ENCODE measurements around the gene NGEF. TPM values are rescaled to one million over a fixed set of nuclear protein-coding genes. Genes with fewer than 3 reads are reported as not detected.

NGEF gene
- total and polyA plus RNA-seq, 10 of the 15 experiments (the other 5 are each of a cell fraction or from before 2014, with no cell fraction given): 0.12 TPM; not detected in 9

- Histone ChIP-seq H3K36me3 (ENCODE audit: control insufficient read depth in 2 of 2, insufficient read depth in 2 of 2, low read length in 1 of 2) (peaks cover 6 to 17% of the 10 kb centered on the region in 2 experiments; a peak in 3 of 4 replicates), H3K9ac (ENCODE audit: control insufficient read depth, insufficient read depth, low read length) (no peak overlapping the region), H3K27ac (ENCODE audit: control insufficient read depth, insufficient read depth) (no peak overlapping the region), H3K27me3 (replicated peaks in 1 of 2; ENCODE audit: control insufficient read depth in 2 of 2, insufficient read depth in 2 of 2, low read length in 1 of 2) (no peaks in the 10 kb centered on the region), H4K20me1 (ENCODE audit: control insufficient read depth, insufficient read depth) (no peaks in the 10 kb centered on the region), H3K79me2 (ENCODE audit: control insufficient read depth, insufficient read depth, low read length) (no peaks in the 10 kb centered on the region), H3K4me3 (no peak overlapping the region), H3K9me3 (replicated peaks; ENCODE audit: control insufficient read depth, insufficient read depth, low read length) (no peaks in the 10 kb centered on the region), H3K4me1 (ENCODE audit: control insufficient read depth, insufficient read depth, low read length) (no peaks in the 10 kb centered on the region), H2AFZ (ENCODE audit: control insufficient read depth, low read depth, low read length) (no peak overlapping the region), H3K4me2 (ENCODE audit: control insufficient read depth, insufficient read depth) (no peak overlapping the region)
- CTCF ChIA-PET: interaction anchor here (1.0 to 2.9 kb wide), 4 partner anchors 126 to 195 kb away, joined by 3 to 7 read pairs (median 5); no protein-coding TSS in a partner anchor
- TF ChIP-seq SPI1 (IDR thresholded peaks at IDR 0.05; ENCODE audit: borderline replicate concordance, insufficient read depth, low read depth, low read length) (no peak), ZBED1 (IDR thresholded peaks at IDR 0.05; ENCODE audit: borderline replicate concordance) (no peak), TCF12 (IDR thresholded peaks at IDR 0.05; ENCODE audit: low read depth, low read length) (no peak), SMAD1 (IDR thresholded peaks at IDR 0.05; ENCODE audit: low read depth, partially characterized antibody) (no peak), FOS (IDR thresholded peaks at IDR 0.05; ENCODE audit: borderline replicate concordance, extremely low read depth, insufficient read length) (no peak), NR2F1 (conservative IDR thresholded peaks at IDR 0.05) (no peak)
- RAD21 ChIA-PET (ENCODE audit: unreplicated experiment): no interaction called here
- SMC1A ChIA-PET (ENCODE audit: uncharacterized antibody, unreplicated experiment): interaction anchor here (0.9 to 2.0 kb wide), 3 partner anchors 40 to 194 kb away, joined by 3 to 4 read pairs (median 4); no protein-coding TSS in a partner anchor
- POLR2A ChIA-PET: no interaction called here
- BruUV-seq (replicated peaks): no TSS peak
- DNase-seq (ENCODE audit: low read depth, low spot score) (no peak), ATAC-seq (no peak), FAIRE-seq (no peak)
- in situ Hi-C loops (cut with MboI): no loop called here
- intact Hi-C loops (cut with micrococcal nuclease; ENCODE audit: unreplicated experiment): no loop called here
- 98% methylated on average over 4 of the region's 4 CpGs for WGBS (ENCODE audit: insufficient coverage, insufficient replicate concordance, low lambda C conversion rate, missing lambda C conversion rate)
Observed at GRCh38 chr2:232859385-232859916, 153.6 kb downstream of the NGEF start.

GRCh38 chr2:232857158-232857563, 155.9 kb downstream of the NGEF start:
- Histone ChIP-seq H3K4me2 (ENCODE audit: control insufficient read depth, insufficient read depth) (no peak overlapping the region), H4K20me1 (ENCODE audit: control insufficient read depth, insufficient read depth) (no peaks in the 10 kb centered on the region), H3K9ac (ENCODE audit: control insufficient read depth, insufficient read depth, low read length) (no peak overlapping the region), H3K4me1 (ENCODE audit: control insufficient read depth, insufficient read depth, low read length) (no peaks in the 10 kb centered on the region), H3K4me3 (no peak overlapping the region), H2AFZ (ENCODE audit: control insufficient read depth, low read depth, low read length) (no peak overlapping the region), H3K27me3 (replicated peaks in 1 of 2; ENCODE audit: control insufficient read depth in 2 of 2, insufficient read depth in 2 of 2, low read length in 1 of 2) (no peaks in the 10 kb centered on the region), H3K36me3 (ENCODE audit: control insufficient read depth in 2 of 2, insufficient read depth in 2 of 2, low read length in 1 of 2) (peaks cover 6 to 17% of the 10 kb centered on the region in 2 experiments; a peak in 3 of 4 replicates), H3K9me3 (replicated peaks; ENCODE audit: control insufficient read depth, insufficient read depth, low read length) (no peaks in the 10 kb centered on the region), H3K79me2 (ENCODE audit: control insufficient read depth, insufficient read depth, low read length) (no peaks in the 10 kb centered on the region), H3K27ac (ENCODE audit: control insufficient read depth, insufficient read depth) (no peak overlapping the region)
- DNase-seq (ENCODE audit: low read depth, low spot score) (no peak), FAIRE-seq (no peak), ATAC-seq (no peak)
- BruUV-seq (replicated peaks): no TSS peak
- TF ChIP-seq SREBF1 (IDR thresholded peaks at IDR 0.05; ENCODE audit: low read length) (no peak), USF1 (IDR thresholded peaks at IDR 0.05; ENCODE audit: borderline replicate concordance, extremely low read length, insufficient read depth, low read depth, low read length) (no peak), FOXK2 (IDR thresholded peaks at IDR 0.05) (no peak), KAT2A (conservative IDR thresholded peaks at IDR 0.05; ENCODE audit: control insufficient read depth, low read depth, low read length) (no peak), JUNB (IDR thresholded peaks at IDR 0.05) (no peak), PML (IDR thresholded peaks at IDR 0.05; ENCODE audit: low read length) (no peak), E2F8 (IDR thresholded peaks at IDR 0.05; ENCODE audit: low read depth, partially characterized antibody) (no peak), IRF4 (IDR thresholded peaks at IDR 0.05; ENCODE audit: low read depth, low read length) (no peak)
- WGBS (ENCODE audit: insufficient coverage, insufficient replicate concordance, low lambda C conversion rate, missing lambda C conversion rate): 86% methylated on average over 4 of the region's 4 CpGs
- POLR2A ChIA-PET: no interaction called here
- intact Hi-C loops (cut with micrococcal nuclease; ENCODE audit: unreplicated experiment) (no loop called here), in situ Hi-C loops (cut with MboI) (no loop called here)
- CTCF ChIA-PET: interaction anchor here (1.0 to 1.7 kb wide), 2 partner anchors 172 to 197 kb away, joined by 3 to 8 read pairs; no protein-coding TSS in a partner anchor
- SMC1A ChIA-PET (ENCODE audit: uncharacterized antibody, unreplicated experiment): no interaction called here
- RAD21 ChIA-PET (ENCODE audit: unreplicated experiment): interaction anchor here (1.4 kb wide), 1 partner anchor 196 kb away, joined by 3 read pairs; no protein-coding TSS in a partner anchor
